HCT116 (cell line): Measurements from ENCODE around the gene PAEP. TPM values are rescaled to one million over a fixed set of nuclear protein-coding genes. Genes with fewer than 3 reads are reported as not detected.

Experiments
- ATAC-seq: fragments of 200-7000 bp; cut with Tn5 transposase; 2 replicates; pipeline ENCODE4 v1.9.1; 2020; ENCODE audit warnings: mild to moderate bottlenecking, moderate library complexity
- BruUV-seq: library from RNA; stranded (reverse); fragments of 400-500 nt; replicated peaks from 2 replicates; lab custom pipeline; 2021; lab: Mats Ljungman, UMichigan
- CTCF ChIA-PET: fragments of 300-600 bp; sonication (Branson Sonifier 250); formaldehyde crosslinking; loops from one replicate; lab custom pipeline; 2021; ENCODE audit warnings: antibody characterized with exemption; lab: Charles Lee
- POLR2A ChIA-PET: fragments of 300-600, 350-600 bp; sonication (Branson Sonifier 250); formaldehyde crosslinking; loops from one replicate; lab custom pipeline; 2021; ENCODE audit warnings: antibody characterized with exemption; lab: Charles Lee
- RAD21 ChIA-PET, 2 experiments: fragments of 300-600 bp; sonication (Branson Sonifier 250); formaldehyde crosslinking; loops; one replicate each; lab custom pipeline; 2023; ENCODE audit warnings: low total read pairs in 2 of 2; ENCODE audit not compliant: uncharacterized antibody in 2 of 2, unreplicated experiment in 2 of 2, low non-redundant PET in 1 of 2; lab: Charles Lee
- DNase-seq: peaks from one replicate; pipeline ENCODE4 v3.0.0-alpha.2; 2010; ENCODE audit warnings: low read depth, low spot score
- H2AFZ ChIP-seq: fragments of 200-600 bp; shearing (Covaris generic), sonication (generic); 2 replicates; pipeline ENCODE4 v1.6.1; 2017; ENCODE audit warnings: low read depth, mixed run types, mixed read lengths, antibody characterized with exemption, low read length; ENCODE audit not compliant: poor library complexity, severe bottlenecking
- H3K27ac ChIP-seq: 2 replicates; pipeline ENCODE4 v1.5.1; 2012; ENCODE audit warnings: low read depth, low read length
- H3K27me3 ChIP-seq: fragments of 200-600 bp; sonication (generic); 2 replicates; pipeline ENCODE4 v1.6.1; 2016; ENCODE audit warnings: mixed run types, low read length, mixed read lengths; ENCODE audit not compliant: insufficient read depth
- H3K36me3 ChIP-seq, 2 experiments: fragments of 200-500 bp in 1 of 2; fragments of 200-600 bp in 1 of 2; sonication (Bioruptor generic) in 1 of 2; sonication (generic) in 1 of 2; 2 replicates each; pipeline versions ENCODE4 v1.5.1 to v1.6.1; 2014 to 2016; ENCODE audit warnings: low read length in 2 of 2, inconsistent platforms in 1 of 2, mixed read lengths in 1 of 2, mixed run types in 1 of 2; ENCODE audit not compliant: insufficient read depth in 2 of 2, control insufficient read depth in 1 of 2
- H3K4me1 ChIP-seq, 2 experiments: fragments of 200-600 bp in 1 of 2; sonication (generic) in 1 of 2; 2 replicates each; pipeline versions ENCODE4 v1.5.1 to v1.6.1; 2012 to 2017; ENCODE audit warnings: low read length in 2 of 2, inconsistent platforms in 1 of 2, mild to moderate bottlenecking in 1 of 2, mixed read lengths in 1 of 2, mixed run types in 1 of 2, moderate library complexity in 1 of 2; ENCODE audit not compliant: insufficient read depth in 2 of 2, control insufficient read depth in 1 of 2
- H3K4me2 ChIP-seq: fragments of 200-600 bp; sonication (generic); 2 replicates; pipeline ENCODE4 v1.6.1; 2017; ENCODE audit warnings: mixed run types, low read length, mixed read lengths
- H3K4me3 ChIP-seq, 2 experiments: fragments of 200-600 bp in 1 of 2; sonication (generic) in 1 of 2; replicated peaks in 1 of 2; 2 replicates each; pipeline ENCODE4 v1.5.1; 2011 to 2016; ENCODE audit warnings: low read length in 2 of 2, control low read depth in 1 of 2, low read depth in 1 of 2, mild to moderate bottlenecking in 1 of 2, mixed read lengths in 1 of 2, mixed run types in 1 of 2
- H3K79me2 ChIP-seq: fragments of 200-600 bp; sonication (generic); 2 replicates; pipeline ENCODE4 v1.6.1; 2017; ENCODE audit warnings: mild to moderate bottlenecking, mixed run types, low read length, moderate library complexity, mixed read lengths; ENCODE audit not compliant: insufficient read depth
- H3K9ac ChIP-seq: fragments of 200-600 bp; sonication (generic); 2 replicates; pipeline ENCODE4 v1.6.1; 2016; ENCODE audit warnings: low read length, mixed read lengths
- H3K9me2 ChIP-seq: fragments of 200-600 bp; sonication (generic), shearing (Covaris generic); 2 replicates; pipeline ENCODE4 v1.6.1; 2017; ENCODE audit warnings: mixed run types, mild to moderate bottlenecking, moderate library complexity; ENCODE audit not compliant: insufficient read depth
- H3K9me3 ChIP-seq, 2 experiments: fragments of 200-500 bp in 1 of 2; fragments of 200-600 bp in 1 of 2; sonication (Bioruptor generic) in 1 of 2; sonication (generic) in 1 of 2; 2 replicates each; pipeline ENCODE4 v1.6.1; 2014 to 2017; ENCODE audit warnings: low read length in 2 of 2, mixed read lengths in 2 of 2, inconsistent platforms in 1 of 2, low read depth in 1 of 2, mild to moderate bottlenecking in 1 of 2, mixed run types in 1 of 2, moderate library complexity in 1 of 2; ENCODE audit not compliant: control insufficient read depth in 1 of 2, insufficient read depth in 1 of 2
- H4K20me1 ChIP-seq: fragments of 200-600 bp; sonication (generic), shearing (Covaris generic); 2 replicates; pipeline ENCODE4 v1.6.1; 2017; ENCODE audit warnings: mixed run types, mild to moderate bottlenecking, moderate library complexity; ENCODE audit not compliant: insufficient read depth
- CBX3 ChIP-seq: IDR thresholded peaks from 2 replicates; pipeline ENCODE4 v1.6.1; 2012; ENCODE audit warnings: low read depth
- EGR1 ChIP-seq: IDR thresholded peaks from 2 replicates; pipeline ENCODE4 v1.6.1; 2012; ENCODE audit warnings: low read depth
- ELF1 ChIP-seq: IDR thresholded peaks from 2 replicates; pipeline ENCODE4 v1.6.1; 2012; ENCODE audit warnings: low read depth, borderline replicate concordance
- EZH2phosphoT487 ChIP-seq: fragments of 200-600 bp; IDR thresholded peaks from 2 replicates; pipeline ENCODE4 v1.6.1; 2018; ENCODE audit warnings: antibody characterized with exemption, borderline replicate concordance
- JUND ChIP-seq: IDR thresholded peaks from 2 replicates; pipeline ENCODE4 v1.6.1; 2012
- POLR2A ChIP-seq: IDR thresholded peaks from 2 replicates; pipeline ENCODE4 v1.7.0; 2011; ENCODE audit warnings: borderline replicate concordance; ENCODE audit not compliant: insufficient read depth, insufficient read length; ENCODE audit errors: extremely low read depth
- POLR2AphosphoS5 ChIP-seq: IDR thresholded peaks from 2 replicates; pipeline ENCODE4 v1.6.1; 2011; ENCODE audit warnings: mild to moderate bottlenecking, low read depth, low read length, moderate library complexity
- RAD21 ChIP-seq: IDR thresholded peaks from 2 replicates; pipeline ENCODE4 v1.6.1; 2012; ENCODE audit warnings: low read depth, mild to moderate bottlenecking
- REST ChIP-seq: IDR thresholded peaks from 2 replicates; pipeline ENCODE4 v1.6.1; 2012; ENCODE audit warnings: low read depth
- SRF ChIP-seq: IDR thresholded peaks from 2 replicates; pipeline ENCODE4 v1.6.1; 2012; ENCODE audit warnings: low read depth
- TCF7L2 ChIP-seq: IDR thresholded peaks from 2 replicates; pipeline ENCODE4 v1.7.0; 2011; ENCODE audit warnings: borderline replicate concordance, inconsistent platforms; ENCODE audit not compliant: insufficient read depth, insufficient read length; ENCODE audit errors: extremely low read depth
- ZFX ChIP-seq: fragments of 450-650 bp; IDR thresholded peaks from 2 replicates; pipeline ENCODE4 v1.6.1; 2017
- ZNF274 ChIP-seq: fragments of 200-500 bp; sonication (Bioruptor generic); IDR thresholded peaks from 2 replicates; pipeline ENCODE4 v1.6.1; 2014; ENCODE audit warnings: mild to moderate bottlenecking, low read depth, low read length, inconsistent platforms
- intact Hi-C: fragments of 100-400 bp; cut with micrococcal nuclease; formaldehyde crosslinking; loops from 2 replicates; pipeline ENCODE4 v1.10.0; 2022
- total RNA-seq: library from RNA; stranded (reverse); gene quantifications from one replicate; pipeline ENCODE4 v1.2.1, GENCODE V29; 2021; ENCODE audit not compliant: unreplicated experiment
- TF ChIP-seq, protein P1 (sequence below): IDR thresholded peaks from 2 replicates; pipeline ENCODE4 v1.6.1; 2012
- TF ChIP-seq, protein P2 (sequence below), 3 experiments: fragments of 200-600 bp in 1 of 3; sonication (generic) in 1 of 3; IDR thresholded peaks in 2 of 3; conservative IDR thresholded peaks in 1 of 3; 2 replicates each; pipeline ENCODE4 v1.5.1; 2012 to 2017; ENCODE audit warnings: low read depth in 2 of 3, low read length in 2 of 3, antibody characterized with exemption in 1 of 3, borderline replicate concordance in 1 of 3, control low read depth in 1 of 3, mild to moderate bottlenecking in 1 of 3, mixed read lengths in 1 of 3, mixed run types in 1 of 3, moderate library complexity in 1 of 3; ENCODE audit not compliant: insufficient read depth in 1 of 3
- TF ChIP-seq, protein P3 (sequence below): IDR thresholded peaks from 2 replicates; pipeline ENCODE4 v1.6.1; 2012

Gene PAEP
- total RNA-seq, 1 experiment from 2014 or later = not detected

GRCh38 chr9:135589596-135590485 is 28.3 kb downstream of the PAEP start:
- Histone ChIP-seq H3K4me1 (no peaks in the 10 kb centered on the region), H3K9me2 (no peaks in the 10 kb centered on the region), H3K9me3 (no peaks in the 10 kb centered on the region), H3K4me2 (no peak overlapping the region), H3K9ac (no peak overlapping the region), H2AFZ (no peak overlapping the region), H3K79me2 (no peaks in the 10 kb centered on the region), H3K27ac (no peak overlapping the region), H3K36me3 (no peaks in the 10 kb centered on the region), H4K20me1 (no peaks in the 10 kb centered on the region), H3K27me3 (no peaks in the 10 kb centered on the region; the same call in 1 of the 2 replicates), H3K4me3 (no peak overlapping the region)
- no peak for ATAC-seq
- no peak for DNase-seq
- BruUV-seq = no TSS peak
- ChIA-PET POLR2A (no interaction called here), RAD21 (no interaction called here), CTCF (interaction anchor here (0.9 kb wide), 1 partner anchor 14 kb away, joined by 3 read pairs; no protein-coding TSS in a partner anchor)
- intact Hi-C loops = no loop called here
- TF ChIP-seq POLR2AphosphoS5 = no peak
- no peak for TF ChIP-seq ZNF274
- TF ChIP-seq RAD21 = no peak
- TF ChIP-seq, protein P1, sequence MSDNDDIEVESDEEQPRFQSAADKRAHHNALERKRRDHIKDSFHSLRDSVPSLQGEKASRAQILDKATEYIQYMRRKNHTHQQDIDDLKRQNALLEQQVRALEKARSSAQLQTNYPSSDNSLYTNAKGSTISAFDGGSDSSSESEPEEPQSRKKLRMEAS = no peak
- no peak for TF ChIP-seq CBX3
- no peak for TF ChIP-seq EGR1
- no peak for TF ChIP-seq SRF
- TF ChIP-seq, protein P2, sequence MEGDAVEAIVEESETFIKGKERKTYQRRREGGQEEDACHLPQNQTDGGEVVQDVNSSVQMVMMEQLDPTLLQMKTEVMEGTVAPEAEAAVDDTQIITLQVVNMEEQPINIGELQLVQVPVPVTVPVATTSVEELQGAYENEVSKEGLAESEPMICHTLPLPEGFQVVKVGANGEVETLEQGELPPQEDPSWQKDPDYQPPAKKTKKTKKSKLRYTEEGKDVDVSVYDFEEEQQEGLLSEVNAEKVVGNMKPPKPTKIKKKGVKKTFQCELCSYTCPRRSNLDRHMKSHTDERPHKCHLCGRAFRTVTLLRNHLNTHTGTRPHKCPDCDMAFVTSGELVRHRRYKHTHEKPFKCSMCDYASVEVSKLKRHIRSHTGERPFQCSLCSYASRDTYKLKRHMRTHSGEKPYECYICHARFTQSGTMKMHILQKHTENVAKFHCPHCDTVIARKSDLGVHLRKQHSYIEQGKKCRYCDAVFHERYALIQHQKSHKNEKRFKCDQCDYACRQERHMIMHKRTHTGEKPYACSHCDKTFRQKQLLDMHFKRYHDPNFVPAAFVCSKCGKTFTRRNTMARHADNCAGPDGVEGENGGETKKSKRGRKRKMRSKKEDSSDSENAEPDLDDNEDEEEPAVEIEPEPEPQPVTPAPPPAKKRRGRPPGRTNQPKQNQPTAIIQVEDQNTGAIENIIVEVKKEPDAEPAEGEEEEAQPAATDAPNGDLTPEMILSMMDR (IDR thresholded peaks at IDR 0.05 in 2 of 3, conservative IDR thresholded peaks at IDR 0.05 in 1 of 3; ENCODE audit: borderline replicate concordance in 1 of 3, insufficient read depth in 1 of 3, low read depth in 2 of 3, low read length in 2 of 3) = no peak
- TF ChIP-seq ZFX = no peak
- no peak for TF ChIP-seq EZH2phosphoT487
- no peak for TF ChIP-seq JUND
- TF ChIP-seq TCF7L2 = no peak
- no peak for TF ChIP-seq REST
- TF ChIP-seq ELF1 = no peak
- TF ChIP-seq, protein P3, sequence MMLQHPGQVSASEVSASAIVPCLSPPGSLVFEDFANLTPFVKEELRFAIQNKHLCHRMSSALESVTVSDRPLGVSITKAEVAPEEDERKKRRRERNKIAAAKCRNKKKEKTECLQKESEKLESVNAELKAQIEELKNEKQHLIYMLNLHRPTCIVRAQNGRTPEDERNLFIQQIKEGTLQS = no peak
- TF ChIP-seq POLR2A = no peak
